ENCODE data around the gene FUT1. TPM values are rescaled to one million over a fixed set of nuclear protein-coding genes. Genes with fewer than 3 reads are reported as not detected.
"Not testable (repeated sequence)": the region's sequence is repeated elsewhere in the genome, so short reads cannot be mapped to it uniquely, and the experiment has no call there.

Gene FUT1
- polyA plus RNA-seq, 1 donor, result 1.3 TPM

- Histone ChIP-seq H3K27ac (ENCODE audit: low read length) (peak overlapping the region; percentile 46), H3K9me3 (ENCODE audit: control insufficient read depth, low read depth, low read length) (peaks cover 6% of the 10 kb centered on the region), H3K27me3 (ENCODE audit: control insufficient read depth, insufficient read depth, low read length) (no peaks in the 10 kb centered on the region), H3K4me1 (ENCODE audit: control insufficient read depth, insufficient read depth, low read length) (peaks cover 4% of the 10 kb centered on the region), H3K4me3 (ENCODE audit: low read length) (no peak overlapping the region), H3K36me3 (ENCODE audit: control insufficient read depth, insufficient read depth, low read length) (no peaks in the 10 kb centered on the region)
- WGBS (ENCODE audit: insufficient coverage, low lambda C conversion rate), result no CpG with 5 or more reads among the region's 11 CpGs
- peak in 1 of 2 donors; percentile 70 for DNase-seq
These were observed 27.4 kb downstream of the FUT1 start for GRCh38 chr19:48724796-48725753.

DNA sequence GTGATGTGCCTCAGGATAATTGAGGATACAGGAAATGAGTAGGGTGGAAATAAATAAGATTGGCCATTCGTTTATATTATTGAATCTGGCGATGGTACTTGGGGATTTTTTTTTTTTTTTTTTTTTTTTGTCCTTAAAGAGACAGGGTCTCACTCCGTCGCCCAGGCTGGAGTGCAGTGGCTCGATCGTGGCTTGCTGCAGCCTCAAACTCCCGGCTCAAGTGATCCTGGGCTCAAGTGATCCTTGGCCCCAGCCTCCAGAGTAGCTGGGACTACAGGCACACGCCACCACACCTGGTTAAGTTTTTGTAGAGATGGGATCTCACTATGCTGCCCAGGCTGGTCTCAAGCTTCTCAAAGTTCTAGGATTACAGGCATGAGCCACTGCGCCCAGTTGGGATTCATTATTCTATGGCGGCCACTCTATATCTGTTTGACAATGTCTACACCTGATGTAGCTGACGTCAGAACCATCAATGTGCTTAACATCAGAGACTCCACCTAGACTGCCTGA, 30.2 kb downstream of the FUT1 start:
- Histone ChIP-seq H3K4me1 (ENCODE audit: control insufficient read depth, insufficient read depth, low read length) (peaks cover 24% of the 10 kb centered on the region), H3K9me3 (ENCODE audit: control insufficient read depth, low read depth, low read length) (peaks cover 3% of the 10 kb centered on the region), H3K36me3 (ENCODE audit: control insufficient read depth, insufficient read depth, low read length) (no peaks in the 10 kb centered on the region), H3K4me3 (ENCODE audit: low read length) (no peak overlapping the region), H3K27me3 (ENCODE audit: control insufficient read depth, insufficient read depth, low read length) (no peaks in the 10 kb centered on the region), H3K27ac (ENCODE audit: low read length) (no peak overlapping the region)
- WGBS (ENCODE audit: insufficient coverage, low lambda C conversion rate), result no CpG with 5 or more reads among the region's 11 CpGs
- DNase-seq, result no peak

DNA sequence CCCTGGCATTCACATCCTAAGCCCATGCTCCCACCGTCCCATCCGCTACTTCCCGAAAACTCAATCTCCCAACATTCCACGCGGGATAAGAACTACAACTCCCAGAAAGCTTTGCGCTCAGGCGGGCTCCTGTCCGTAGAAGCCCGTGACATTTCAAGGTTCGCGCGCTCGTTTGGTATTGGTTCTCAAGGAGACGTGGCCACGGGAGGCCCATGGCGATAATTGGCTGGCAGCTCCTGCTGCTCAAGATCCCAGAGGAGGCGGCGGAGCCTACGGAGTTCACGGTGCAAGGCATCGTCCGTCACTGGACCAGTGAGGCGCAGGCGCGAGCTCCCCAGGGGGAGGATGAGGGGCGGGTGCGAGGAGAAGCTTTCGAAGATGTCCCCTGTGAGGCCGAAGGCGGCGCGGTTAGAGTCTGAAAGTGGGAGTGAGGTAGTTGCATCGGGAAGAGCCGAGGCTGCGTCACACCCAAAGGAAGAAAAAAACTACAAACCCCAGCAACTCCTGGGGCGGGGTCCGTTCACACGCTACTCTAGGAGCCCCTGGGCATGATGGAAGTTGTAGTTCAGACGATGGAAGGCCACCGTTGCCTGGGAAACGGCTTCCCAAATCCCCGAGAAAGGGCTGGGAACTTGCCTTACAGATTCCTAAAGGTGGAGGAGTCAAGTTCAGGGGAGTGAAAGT, 31.7 kb downstream of the FUT1 start:
- WGBS (ENCODE audit: insufficient coverage, low lambda C conversion rate), result no CpG with 5 or more reads among the region's 42 CpGs

DNA sequence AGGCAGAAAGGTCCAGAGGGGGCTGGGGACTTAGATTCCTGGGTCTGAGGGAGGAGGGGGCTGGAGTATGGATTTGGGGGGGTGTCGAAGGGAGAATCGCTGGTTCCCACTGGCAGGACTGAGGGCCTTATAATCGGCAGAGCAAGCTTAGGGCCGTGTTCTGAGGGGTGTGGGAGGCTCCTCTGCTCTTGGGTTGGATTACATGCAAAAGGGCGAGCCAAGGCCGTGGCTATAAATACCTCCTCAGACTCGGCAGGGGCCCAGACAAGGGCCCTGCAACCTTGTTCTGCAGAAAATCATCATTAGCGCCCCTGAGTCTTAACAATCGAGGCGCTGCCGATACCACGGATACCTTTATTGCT, 32.2 kb downstream of the FUT1 start:
- Histone ChIP-seq H3K27ac (ENCODE audit: low read length) (peak overlapping the region; percentile 65), H3K27me3 (ENCODE audit: control insufficient read depth, insufficient read depth, low read length) (no peaks in the 10 kb centered on the region), H3K4me3 (ENCODE audit: low read length) (peak overlapping the region; percentile 48), H3K4me1 (ENCODE audit: control insufficient read depth, insufficient read depth, low read length) (peaks cover 39% of the 10 kb centered on the region), H3K9me3 (ENCODE audit: control insufficient read depth, low read depth, low read length) (peaks cover 3% of the 10 kb centered on the region), H3K36me3 (ENCODE audit: control insufficient read depth, insufficient read depth, low read length) (no peaks in the 10 kb centered on the region)
- no CpG with 5 or more reads among the region's 12 CpGs for WGBS (ENCODE audit: insufficient coverage, low lambda C conversion rate)
- DNase-seq, result no peak

More for the DNA sequence above, 31.7 kb downstream of the FUT1 start:
- Histone ChIP-seq H3K4me3 (ENCODE audit: low read length) (peak overlapping the region; percentile 48), H3K9me3 (ENCODE audit: control insufficient read depth, low read depth, low read length) (peaks cover 3% of the 10 kb centered on the region), H3K27ac (ENCODE audit: low read length) (peak overlapping the region; percentile 65), H3K27me3 (ENCODE audit: control insufficient read depth, insufficient read depth, low read length) (no peaks in the 10 kb centered on the region), H3K36me3 (ENCODE audit: control insufficient read depth, insufficient read depth, low read length) (no peaks in the 10 kb centered on the region), H3K4me1 (ENCODE audit: control insufficient read depth, insufficient read depth, low read length) (peaks cover 34% of the 10 kb centered on the region)
- DNase-seq, result peak; percentile 99 to 100

- H3K36me3 ChIP-seq (ENCODE audit: control insufficient read depth, insufficient read depth, low read length), result no peaks in the 10 kb centered on the region
- peak within 1 kb of the TSS; percentile 48 for H3K4me3 ChIP-seq (ENCODE audit: low read length)
- H3K9me3 ChIP-seq (ENCODE audit: control insufficient read depth, low read depth, low read length), result peaks cover under 1% of the 10 kb centered on the region
- WGBS (ENCODE audit: insufficient coverage, low lambda C conversion rate), result 33% methylated on average over 1 of the region's 33 CpGs
- DNase-seq, result peak in 1 of 2 donors; percentile 59
- H3K27me3 ChIP-seq (ENCODE audit: control insufficient read depth, insufficient read depth, low read length), result no peaks in the 10 kb centered on the region
- peaks cover 42% of the 10 kb centered on the region for H3K4me1 ChIP-seq (ENCODE audit: control insufficient read depth, insufficient read depth, low read length)
- H3K27ac ChIP-seq (ENCODE audit: low read length), result peak within 1 kb of the TSS; percentile 65
These were observed 32.9 kb downstream of the FUT1 start, which contains the start of gene MAMSTR for GRCh38 chr19:48719263-48720171. TSS of gene MAMSTR (minus strand) at chr19:48719725. CDS start at chr19:48719031, 694 bp downstream.

- peaks cover 42% of the 10 kb centered on the region for H3K4me1 ChIP-seq (ENCODE audit: control insufficient read depth, insufficient read depth, low read length)
These were observed 33.7 kb downstream of the FUT1 start for GRCh38 chr19:48718711-48719231.

GRCh38 chr19:48718106-48718505, 34.3 kb downstream of the FUT1 start:
- WGBS (ENCODE audit: insufficient coverage, low lambda C conversion rate), result 100% methylated on average over 3 of the region's 13 CpGs
- H3K27ac ChIP-seq (ENCODE audit: low read length); H3K4me3 ChIP-seq (ENCODE audit: low read length); H3K36me3 ChIP-seq (ENCODE audit: control insufficient read depth, insufficient read depth, low read length); H3K9me3 ChIP-seq (ENCODE audit: control insufficient read depth, low read depth, low read length); H3K27me3 ChIP-seq (ENCODE audit: control insufficient read depth, insufficient read depth, low read length); DNase-seq: not testable (repeated sequence)
- H3K4me1 ChIP-seq (ENCODE audit: control insufficient read depth, insufficient read depth, low read length), result peaks cover 47% of the 10 kb centered on the region

More at GRCh38 chr19:48718711-48719231, 33.7 kb downstream of the FUT1 start:
- peak overlapping the region; percentile 48 for H3K4me3 ChIP-seq (ENCODE audit: low read length)
- H3K27ac ChIP-seq (ENCODE audit: low read length), result peak overlapping the region; percentile 10
- no peak for DNase-seq
- H3K27me3 ChIP-seq (ENCODE audit: control insufficient read depth, insufficient read depth, low read length), result no peaks in the 10 kb centered on the region
- H3K36me3 ChIP-seq (ENCODE audit: control insufficient read depth, insufficient read depth, low read length), result no peaks in the 10 kb centered on the region
- H3K9me3 ChIP-seq (ENCODE audit: control insufficient read depth, low read depth, low read length), result no peaks in the 10 kb centered on the region
- WGBS (ENCODE audit: insufficient coverage, low lambda C conversion rate), result no CpG with 5 or more reads among the region's 15 CpGs

- Histone ChIP-seq H3K27ac (ENCODE audit: low read length) (peak overlapping the region; percentile 94), H3K9me3 (ENCODE audit: control insufficient read depth, low read depth, low read length) (no peaks in the 10 kb centered on the region), H3K27me3 (ENCODE audit: control insufficient read depth, insufficient read depth, low read length) (no peaks in the 10 kb centered on the region), H3K4me3 (ENCODE audit: low read length) (peak overlapping the region; percentile 7), H3K4me1 (ENCODE audit: control insufficient read depth, insufficient read depth, low read length) (peaks cover 53% of the 10 kb centered on the region), H3K36me3 (ENCODE audit: control insufficient read depth, insufficient read depth, low read length) (no peaks in the 10 kb centered on the region)
- peak in 1 of 2 donors; percentile 74 for DNase-seq
- no CpG with 5 or more reads among the region's 24 CpGs for WGBS (ENCODE audit: insufficient coverage, low lambda C conversion rate)
These were observed 35.7 kb downstream of the FUT1 start for GRCh38 chr19:48716562-48717291.

GRCh38 chr19:48715681-48716171, 36.7 kb downstream of the FUT1 start:
- WGBS (ENCODE audit: insufficient coverage, low lambda C conversion rate), result 20% methylated on average over 1 of the region's 19 CpGs
- peak in 1 of 2 donors; percentile 71 for DNase-seq
- no peaks in the 10 kb centered on the region for H3K36me3 ChIP-seq (ENCODE audit: control insufficient read depth, insufficient read depth, low read length)
- no peaks in the 10 kb centered on the region for H3K27me3 ChIP-seq (ENCODE audit: control insufficient read depth, insufficient read depth, low read length)
- H3K9me3 ChIP-seq (ENCODE audit: control insufficient read depth, low read depth, low read length), result no peaks in the 10 kb centered on the region
- peak overlapping the region; percentile 69 for H3K4me3 ChIP-seq (ENCODE audit: low read length)
- H3K27ac ChIP-seq (ENCODE audit: low read length), result peak overlapping the region; percentile 94
- H3K4me1 ChIP-seq (ENCODE audit: control insufficient read depth, insufficient read depth, low read length), result peaks cover 53% of the 10 kb centered on the region

All from large intestine (tissue), 3 donors.